Measurements from ENCODE around the gene PCYOX1L. TPM values are rescaled to one million over a fixed set of nuclear protein-coding genes. Genes with fewer than 3 reads are reported as not detected.

The PCYOX1L gene
- total and polyA plus RNA-seq, 9 of the 15 experiments (the other 6 are each of a cell fraction or from before 2014, with no cell fraction given) = 2.3 to 17.9 (median 6.0) TPM

- FAIRE-seq (no peak), ATAC-seq (no peak), DNase-seq (ENCODE audit: extremely low read depth in 1 of 4, low spot score in 3 of 4) (no peak)
- intact Hi-C loops (cut with micrococcal nuclease) (no loop called here), in situ Hi-C loops (cut with MboI) (no loop called here)
- no peak for TF ChIP-seq POLR2AphosphoS5 (IDR thresholded peaks at IDR 0.05; ENCODE audit: control insufficient read depth, insufficient read depth, low read depth, low read length)
- TF ChIP-seq SMAD2 (IDR thresholded peaks at IDR 0.05; ENCODE audit: low read depth, low read length) = no peak
- TF ChIP-seq XRCC4 (IDR thresholded peaks at IDR 0.05; ENCODE audit: extremely low read depth, insufficient read depth, insufficient read length) = no peak
- TF ChIP-seq ZBTB12 (CRISPR knock-in tag; IDR thresholded peaks at IDR 0.05) = no peak
- TF ChIP-seq ELF1 (tag; IDR thresholded peaks at IDR 0.05) = no peak
- TF ChIP-seq RBM25 (IDR thresholded peaks at IDR 0.05; ENCODE audit: low read depth, low read length, severe bottlenecking) = no peak
- no peak for TF ChIP-seq ZEB2 (IDR thresholded peaks at IDR 0.05)
- no peak for TF ChIP-seq MCM5 (IDR thresholded peaks at IDR 0.05; ENCODE audit: low read depth)
- H2AFZ ChIP-seq (ENCODE audit: low read depth, low read length) = no peak overlapping the region
- no peak overlapping the region for H3K4me3 ChIP-seq
- no peaks in the 10 kb centered on the region for H4K20me1 ChIP-seq (replicated peaks; ENCODE audit: control insufficient read depth, insufficient read depth, low read length)
- H3K9me1 ChIP-seq (ENCODE audit: control insufficient read depth, insufficient read depth, low read length) = no peaks in the 10 kb centered on the region
- H3K9me3 ChIP-seq (replicated peaks; ENCODE audit: control insufficient read depth, insufficient read depth, low read depth, low read length) = no peaks in the 10 kb centered on the region
- ChIA-PET CTCF (ENCODE audit: low intra/inter-chr PET ratio) (no interaction called here), POLR2A (interaction anchor here (1.0 to 8.3 kb wide), 6 partner anchors 8 to 33 kb away, joined by 3 to 87 read pairs (median 4); partner anchors contain the start of gene GRPEL2)
- whole genome bisulfite sequencing (ENCODE audit: insufficient coverage, low coverage, missing lambda C conversion rate) = 63% methylated on average over 2 of the region's 2 CpGs
- peaks cover 5 to 13% of the 10 kb centered on the region in 2 experiments; a peak in 4 of 5 replicates for H3K4me1 ChIP-seq (replicated peaks in 1 of 2; ENCODE audit: control insufficient read depth in 2 of 2, insufficient read depth in 2 of 2, low read length in 2 of 2)
- peaks cover 39% of the 10 kb centered on the region for H3K79me2 ChIP-seq (ENCODE audit: control insufficient read depth, insufficient read depth, low read length)
- peaks cover 70% of the 10 kb centered on the region for H3K36me3 ChIP-seq (ENCODE audit: control insufficient read depth, insufficient read depth, low read length)
- H3K27ac ChIP-seq (ENCODE audit: extremely low read depth, low read depth, low read length) = no peak overlapping the region
- H3K9ac ChIP-seq (ENCODE audit: insufficient read depth in 1 of 2, low read depth in 2 of 2, low read length in 2 of 2) = no peak overlapping the region
- no peak overlapping the region for H3K4me2 ChIP-seq (ENCODE audit: insufficient read depth, low read length)
- no TSS peak for BruUV-seq (replicated peaks)
- H3K27me3 ChIP-seq (ENCODE audit: control insufficient read depth in 2 of 2, insufficient read depth in 2 of 2, low read length in 2 of 2) = no peaks in the 10 kb centered on the region
These were observed 3.9 kb upstream of the PCYOX1L start for GRCh38 chr5:149353911-149354310.

All from K562 (cell line).